Measurements from ENCODE around the gene PODN. TPM values are rescaled to one million over a fixed set of nuclear protein-coding genes. Genes with fewer than 3 reads are reported as not detected.

The PODN gene
- total RNA-seq, 3 donors from 2014 or later (not counting 1 experiment from before 2014, with no cell fraction given): 8.8 to 13.2 (median 11.2) TPM

DNA sequence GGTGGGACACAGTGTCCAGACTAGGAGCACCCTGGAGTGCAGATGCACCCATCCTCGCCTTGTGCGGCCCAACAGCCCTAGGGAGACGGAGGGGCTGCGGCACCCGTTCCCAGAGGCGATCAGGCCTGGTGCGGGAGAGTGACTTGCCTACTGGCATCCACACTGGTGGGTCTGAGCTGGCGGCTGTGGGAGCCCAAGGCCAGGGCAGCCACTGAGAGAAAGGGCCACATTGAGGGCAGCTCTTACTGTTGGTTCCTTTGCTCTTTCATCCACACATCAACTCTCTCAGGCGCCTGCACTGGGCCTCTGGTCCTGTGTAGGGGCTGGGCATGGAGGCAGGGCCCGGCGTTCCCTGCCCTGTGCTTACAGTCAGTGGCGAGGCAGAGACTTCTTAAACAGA, 8.6 kb downstream of the PODN start:
- 94% methylated on average over 11 of the region's 12 CpGs for WGBS (ENCODE audit: insufficient coverage)
- Mint-ChIP-seq H3K27me3 (ENCODE audit: low read depth in 2 of 2) (peaks cover 0 to 1% of the 10 kb centered on the region in 2 donors), H3K9me3 (no peaks in the 10 kb centered on the region), H3K4me3 (no peak overlapping the region), H3K27ac (no peak overlapping the region), H3K36me3 (no peaks in the 10 kb centered on the region), H3K4me1 (peaks cover 0 to 9% of the 10 kb centered on the region in 2 donors)
- Histone ChIP-seq H3K4me1 (ENCODE audit: control insufficient read depth, insufficient read depth, low read length) (no peaks in the 10 kb centered on the region), H3K4me3 (ENCODE audit: low read length) (no peak overlapping the region), H3K27me3 (ENCODE audit: control insufficient read depth, insufficient read depth, low read length) (no peaks in the 10 kb centered on the region), H3K36me3 (ENCODE audit: control insufficient read depth, insufficient read depth, low read length) (no peaks in the 10 kb centered on the region), H3K9me3 (ENCODE audit: control insufficient read depth, insufficient read depth, low read length) (no peaks in the 10 kb centered on the region), H3K27ac (ENCODE audit: low read length) (no peak overlapping the region)
- intact Hi-C loops (cut with micrococcal nuclease): no loop called here
- no peak for ATAC-seq
- no peak for DNase-seq
- TF ChIP-seq, protein P1, sequence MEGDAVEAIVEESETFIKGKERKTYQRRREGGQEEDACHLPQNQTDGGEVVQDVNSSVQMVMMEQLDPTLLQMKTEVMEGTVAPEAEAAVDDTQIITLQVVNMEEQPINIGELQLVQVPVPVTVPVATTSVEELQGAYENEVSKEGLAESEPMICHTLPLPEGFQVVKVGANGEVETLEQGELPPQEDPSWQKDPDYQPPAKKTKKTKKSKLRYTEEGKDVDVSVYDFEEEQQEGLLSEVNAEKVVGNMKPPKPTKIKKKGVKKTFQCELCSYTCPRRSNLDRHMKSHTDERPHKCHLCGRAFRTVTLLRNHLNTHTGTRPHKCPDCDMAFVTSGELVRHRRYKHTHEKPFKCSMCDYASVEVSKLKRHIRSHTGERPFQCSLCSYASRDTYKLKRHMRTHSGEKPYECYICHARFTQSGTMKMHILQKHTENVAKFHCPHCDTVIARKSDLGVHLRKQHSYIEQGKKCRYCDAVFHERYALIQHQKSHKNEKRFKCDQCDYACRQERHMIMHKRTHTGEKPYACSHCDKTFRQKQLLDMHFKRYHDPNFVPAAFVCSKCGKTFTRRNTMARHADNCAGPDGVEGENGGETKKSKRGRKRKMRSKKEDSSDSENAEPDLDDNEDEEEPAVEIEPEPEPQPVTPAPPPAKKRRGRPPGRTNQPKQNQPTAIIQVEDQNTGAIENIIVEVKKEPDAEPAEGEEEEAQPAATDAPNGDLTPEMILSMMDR (IDR thresholded peaks at IDR 0.05): no peak

DNA sequence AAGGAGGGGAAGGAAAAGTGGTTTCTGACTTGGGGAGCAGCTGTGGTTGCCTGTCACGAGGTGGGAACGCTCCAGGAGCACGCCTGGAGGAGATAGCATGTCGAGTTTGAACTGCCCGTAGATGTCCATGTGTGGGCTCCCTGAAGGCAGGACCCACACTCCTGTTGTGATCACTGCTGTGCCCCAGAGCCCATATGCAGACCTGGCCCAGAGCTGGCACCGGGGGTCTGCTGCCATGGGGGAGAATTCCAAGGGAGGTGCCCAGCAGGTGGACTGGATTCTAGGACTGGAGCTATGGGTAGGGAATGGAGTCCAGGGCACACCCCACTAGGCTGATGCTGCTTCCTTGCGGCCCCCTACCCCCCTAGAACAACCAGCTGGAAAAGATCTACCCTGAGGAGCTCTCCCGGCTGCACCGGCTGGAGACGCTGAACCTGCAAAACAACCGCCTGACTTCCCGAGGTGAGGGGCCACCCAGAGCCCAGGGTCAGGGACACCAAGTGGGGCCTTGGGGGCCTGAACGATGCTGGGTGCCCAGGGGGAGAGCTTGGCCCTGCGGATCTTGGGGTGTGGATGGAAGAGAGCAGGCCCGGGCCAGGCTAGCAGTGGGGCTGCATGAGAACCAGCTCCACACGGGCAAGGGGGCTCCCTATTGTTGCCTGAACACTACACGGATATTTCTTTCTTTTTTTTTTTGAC, 9.3 kb downstream of the PODN start:
- ATAC-seq: no peak

DNA sequence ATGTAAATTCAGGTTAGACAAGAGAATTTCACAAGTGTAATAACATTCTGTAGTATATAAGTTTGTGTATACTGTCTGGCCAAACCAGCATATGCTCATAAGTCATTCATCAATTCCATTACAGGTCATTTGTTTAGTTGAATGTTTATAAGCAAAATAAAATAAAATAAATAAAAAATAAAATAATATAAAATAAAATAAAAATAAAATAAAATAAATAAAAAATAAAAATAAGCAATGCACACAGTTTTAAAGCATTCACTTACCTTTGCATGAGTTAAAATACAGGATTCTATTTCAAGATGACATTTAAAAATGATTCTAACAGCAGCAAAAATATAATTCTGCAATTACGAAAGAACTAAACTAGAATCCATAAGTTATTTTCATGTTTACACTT, 9.9 kb downstream of the PODN start:
- WGBS (ENCODE audit: insufficient coverage): 100% methylated on average over 1 of the region's 1 CpG

More for the DNA sequence above, 9.3 kb downstream of the PODN start:
- H3K4me1 Mint-ChIP-seq: peaks cover 0 to 8% of the 10 kb centered on the region in 2 donors
- Histone ChIP-seq H3K27ac (ENCODE audit: low read length) (no peak overlapping the region), H3K4me1 (ENCODE audit: control insufficient read depth, insufficient read depth, low read length) (no peaks in the 10 kb centered on the region), H3K27me3 (ENCODE audit: control insufficient read depth, insufficient read depth, low read length) (no peaks in the 10 kb centered on the region), H3K4me3 (ENCODE audit: low read length) (no peak overlapping the region), H3K36me3 (ENCODE audit: control insufficient read depth, insufficient read depth, low read length) (no peaks in the 10 kb centered on the region), H3K9me3 (ENCODE audit: control insufficient read depth, insufficient read depth, low read length) (no peaks in the 10 kb centered on the region)
- H3K27ac Mint-ChIP-seq: no peak overlapping the region
- no peak overlapping the region for H3K4me3 Mint-ChIP-seq
- H3K27me3 Mint-ChIP-seq (ENCODE audit: low read depth in 2 of 2): no peaks in the 10 kb centered on the region
- intact Hi-C loops (cut with micrococcal nuclease): no loop called here
- DNase-seq: no peak
- 91% methylated on average over 16 of the region's 17 CpGs for WGBS (ENCODE audit: insufficient coverage)
- no peaks in the 10 kb centered on the region for H3K9me3 Mint-ChIP-seq
- no peaks in the 10 kb centered on the region for H3K36me3 Mint-ChIP-seq
- TF ChIP-seq, protein P1 (IDR thresholded peaks at IDR 0.05): no peak

More for the DNA sequence above, 9.9 kb downstream of the PODN start:
- Mint-ChIP-seq H3K4me1 (peaks cover 0 to 8% of the 10 kb centered on the region in 2 donors), H3K9me3 (no peaks in the 10 kb centered on the region), H3K27ac (no peak overlapping the region), H3K27me3 (ENCODE audit: low read depth in 2 of 2) (no peaks in the 10 kb centered on the region), H3K36me3 (no peaks in the 10 kb centered on the region), H3K4me3 (no peak overlapping the region)
- ATAC-seq (no peak), DNase-seq (no peak)
- TF ChIP-seq, protein P1 (IDR thresholded peaks at IDR 0.05): no peak
- H3K36me3 ChIP-seq (ENCODE audit: control insufficient read depth, insufficient read depth, low read length): no peaks in the 10 kb centered on the region
- H3K4me3 ChIP-seq (ENCODE audit: low read length): no peak overlapping the region
- H3K9me3 ChIP-seq (ENCODE audit: control insufficient read depth, insufficient read depth, low read length): no peaks in the 10 kb centered on the region
- H3K27ac ChIP-seq (ENCODE audit: low read length): no peak overlapping the region
- no peaks in the 10 kb centered on the region for H3K27me3 ChIP-seq (ENCODE audit: control insufficient read depth, insufficient read depth, low read length)
- H3K4me1 ChIP-seq (ENCODE audit: control insufficient read depth, insufficient read depth, low read length): no peaks in the 10 kb centered on the region
- intact Hi-C loops (cut with micrococcal nuclease): no loop called here

Data from natural killer cell (primary cell).